OCI-LY7 (cell line): ENCODE measurements around the gene ANLN. TPM values are rescaled to one million over a fixed set of nuclear protein-coding genes. Genes with fewer than 3 reads are reported as not detected.

ENCODE experiments used
- BruUV-seq: library from RNA; stranded (reverse); fragments of 400-500 nt; replicated peaks from 2 replicates; lab custom pipeline; 2021; lab: Mats Ljungman, UMichigan
- CTCF ChIA-PET: fragments of 300-600 bp; sonication (Branson Sonifier 250); formaldehyde crosslinking; loops from one replicate; lab custom pipeline; 2022; ENCODE audit warnings: antibody characterized with exemption; ENCODE audit not compliant: unreplicated experiment; lab: Charles Lee
- POLR2A ChIA-PET: fragments of 300-600 bp; sonication (Branson Sonifier 250); formaldehyde crosslinking; loops from one replicate; lab custom pipeline; 2022; ENCODE audit warnings: antibody characterized with exemption; lab: Charles Lee
- DNase-seq: peaks from one replicate; pipeline ENCODE4 v3.0.0-alpha.2; 2015; ENCODE audit warnings: low spot score
- H2AFZ ChIP-seq: fragments of 200-600 bp; sonication (generic), shearing (Covaris generic); 2 replicates; pipeline ENCODE4 v1.6.1; 2014; ENCODE audit warnings: mild to moderate bottlenecking, antibody characterized with exemption, low read length, moderate library complexity
- H3K27ac ChIP-seq: fragments of 200-600 bp; sonication (generic); 2 replicates; pipeline ENCODE4 v1.5.1; 2014; ENCODE audit warnings: mixed run types, low read depth, mild to moderate bottlenecking, moderate library complexity, low read length, inconsistent platforms; ENCODE audit not compliant: poor library complexity, severe bottlenecking
- H3K36me3 ChIP-seq: fragments of 200-600 bp; sonication (generic); 2 replicates; pipeline ENCODE4 v1.6.1; 2014; ENCODE audit warnings: mild to moderate bottlenecking, antibody characterized with exemption, low read length, moderate library complexity, mixed read lengths; ENCODE audit not compliant: insufficient read depth
- H3K4me1 ChIP-seq: fragments of 200-600 bp; sonication (generic); 2 replicates; pipeline ENCODE4 v1.5.1; 2014; ENCODE audit warnings: mild to moderate bottlenecking, low read length; ENCODE audit not compliant: insufficient read depth, poor library complexity, severe bottlenecking
- H3K4me2 ChIP-seq: fragments of 200-600 bp; sonication (generic); 2 replicates; pipeline ENCODE4 v1.6.1; 2014; ENCODE audit warnings: mild to moderate bottlenecking, low read length
- H3K4me3 ChIP-seq: fragments of 200-600 bp; sonication (generic); 2 replicates; pipeline ENCODE4 v1.5.1; 2014; ENCODE audit warnings: mild to moderate bottlenecking, low read depth, low read length; ENCODE audit not compliant: poor library complexity, severe bottlenecking
- H3K79me2 ChIP-seq: fragments of 200-600 bp; sonication (generic); 2 replicates; pipeline ENCODE4 v1.6.1; 2016; ENCODE audit warnings: low read depth, mild to moderate bottlenecking, low read length, moderate library complexity, mixed read lengths; ENCODE audit not compliant: insufficient read depth
- H3K9me2 ChIP-seq: fragments of 200-600 bp; sonication (generic); 2 replicates; pipeline ENCODE4 v1.6.1; 2016; ENCODE audit warnings: mild to moderate bottlenecking, low read length, mixed read lengths; ENCODE audit not compliant: insufficient read depth
- H3K9me3 ChIP-seq: fragments of 200-600 bp; sonication (generic); 2 replicates; pipeline ENCODE4 v1.6.1; 2014; ENCODE audit warnings: mild to moderate bottlenecking, mixed run types, low read length, mixed read lengths
- H4K20me1 ChIP-seq: fragments of 200-600 bp; sonication (generic); 2 replicates; pipeline ENCODE4 v1.6.1; 2014; ENCODE audit warnings: mild to moderate bottlenecking, antibody characterized with exemption, low read length, moderate library complexity, mixed read lengths; ENCODE audit not compliant: insufficient read depth
- CTCF ChIP-seq: fragments of 200-600 bp; sonication (generic); conservative IDR thresholded peaks from 2 replicates; pipeline ENCODE4 v1.5.1; 2014; ENCODE audit warnings: mild to moderate bottlenecking, antibody characterized with exemption, low read length, moderate library complexity, mixed read lengths
- EZH2phosphoT487 ChIP-seq: fragments of 200-600 bp; sonication (generic); IDR thresholded peaks from 2 replicates; pipeline ENCODE4 v1.6.1; 2018; ENCODE audit warnings: low read depth, borderline replicate concordance, mild to moderate bottlenecking, mixed run types, antibody characterized with exemption, low read length, moderate library complexity, mixed read lengths
- intact Hi-C: fragments of 100-400 bp; cut with micrococcal nuclease; formaldehyde crosslinking; loops from one replicate; pipeline ENCODE4 v1.10.0; 2022; ENCODE audit not compliant: unreplicated experiment
- total RNA-seq, 2 experiments: library from RNA; depleted of rRNA in 1 of 2; stranded (reverse); fragments of >200 nt in 1 of 2; shearing (Covaris generic) in 1 of 2; gene quantifications; 2 replicates each; pipeline ENCODE4 v1.2.3, GENCODE V29; 2014 to 2022

ANLN gene
- total RNA-seq, 2 experiments from 2014 or later: 56.5 to 71.0 TPM

DNA sequence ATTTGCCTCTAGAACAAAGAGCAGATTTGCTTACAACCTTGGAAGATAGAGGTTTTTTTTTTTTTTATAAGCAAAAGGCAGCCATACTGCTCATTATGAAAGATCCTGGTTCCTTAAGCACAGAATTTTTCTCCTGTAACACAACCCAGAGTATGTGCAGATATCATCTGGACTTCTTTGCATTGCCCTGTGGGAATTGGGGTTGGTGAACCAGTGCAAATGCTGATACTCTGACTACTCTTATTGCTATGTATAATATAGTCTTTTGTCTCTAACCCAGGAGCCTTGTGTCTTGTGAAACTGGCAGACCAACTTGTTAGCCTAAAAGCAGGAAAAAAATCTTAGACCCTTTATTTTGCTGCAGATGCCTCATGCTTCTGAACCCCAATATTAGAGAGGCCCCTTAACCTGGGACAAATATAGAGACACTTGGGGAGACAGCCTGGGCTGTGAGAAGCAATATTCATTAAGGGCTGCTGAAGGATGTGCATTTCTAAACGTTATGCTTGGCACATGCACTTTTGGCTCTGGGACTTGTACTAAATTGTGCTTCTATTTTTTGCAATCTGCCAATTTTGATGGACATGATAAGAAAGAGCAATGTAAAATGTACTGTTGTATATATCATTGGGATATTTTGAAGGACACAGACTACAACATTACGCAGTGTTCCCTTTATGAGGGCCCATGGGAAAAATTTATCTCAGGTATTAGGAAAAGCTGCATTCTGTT is 78.9 kb downstream of the ANLN start:
- no peaks in the 10 kb centered on the region for H3K79me2 ChIP-seq
- no peak overlapping the region for H2AFZ ChIP-seq
- H3K4me3 ChIP-seq: no peak overlapping the region
- intact Hi-C loops: no loop called here
- no peak overlapping the region for H3K27ac ChIP-seq
- no peaks in the 10 kb centered on the region for H3K9me2 ChIP-seq
- no peak for TF ChIP-seq EZH2phosphoT487
- TF ChIP-seq CTCF: no peak
- H3K4me2 ChIP-seq: no peak overlapping the region
- no peaks in the 10 kb centered on the region for H3K36me3 ChIP-seq
- DNase-seq: no peak
- no peaks in the 10 kb centered on the region for H3K4me1 ChIP-seq
- BruUV-seq: no TSS peak
- CTCF ChIA-PET: no interaction called here
- H4K20me1 ChIP-seq: no peaks in the 10 kb centered on the region
- no peaks in the 10 kb centered on the region for H3K9me3 ChIP-seq
- POLR2A ChIA-PET: interaction anchor here (0.7 kb wide), 1 partner anchor 802 kb away, joined by 4 read pairs; no protein-coding TSS in a partner anchor

DNA sequence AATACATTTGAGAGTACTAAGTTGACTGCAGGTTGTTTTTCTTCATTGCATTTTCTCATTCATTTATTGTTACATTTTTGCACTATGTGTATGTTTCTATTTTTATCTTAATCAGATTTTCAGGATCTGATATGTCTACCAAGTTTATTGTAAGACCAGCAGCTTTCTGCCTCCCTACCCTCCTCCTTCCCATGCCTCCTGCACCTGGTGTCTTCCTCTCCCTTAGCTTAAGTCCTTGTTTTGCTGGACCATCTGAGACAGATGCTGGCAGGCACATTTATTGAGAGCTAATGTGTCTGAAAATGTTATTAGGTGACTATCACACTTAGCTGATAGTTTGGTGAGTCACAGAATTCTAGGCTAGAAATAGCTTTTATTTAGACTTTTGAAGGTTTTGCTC is 79.6 kb downstream of the ANLN start:
- ChIA-PET CTCF (no interaction called here), POLR2A (interaction anchor here (0.7 kb wide), 1 partner anchor 802 kb away, joined by 4 read pairs; no protein-coding TSS in a partner anchor)
- no peak overlapping the region for H3K4me2 ChIP-seq
- no peak overlapping the region for H2AFZ ChIP-seq
- DNase-seq: no peak
- intact Hi-C loops: no loop called here
- no peaks in the 10 kb centered on the region for H3K9me3 ChIP-seq
- no peaks in the 10 kb centered on the region for H3K4me1 ChIP-seq
- no peak overlapping the region for H3K4me3 ChIP-seq
- no peaks in the 10 kb centered on the region for H3K9me2 ChIP-seq
- H3K36me3 ChIP-seq: no peaks in the 10 kb centered on the region
- no peak overlapping the region for H3K27ac ChIP-seq
- BruUV-seq: no TSS peak
- no peak for TF ChIP-seq CTCF
- TF ChIP-seq EZH2phosphoT487: no peak
- no peaks in the 10 kb centered on the region for H4K20me1 ChIP-seq
- H3K79me2 ChIP-seq: no peaks in the 10 kb centered on the region

GRCh38 chr7:36472141-36472729 is 82.6 kb downstream of the ANLN start:
- ChIA-PET CTCF (no interaction called here), POLR2A (no interaction called here)
- H3K4me2 ChIP-seq: no peak overlapping the region
- H4K20me1 ChIP-seq: no peaks in the 10 kb centered on the region
- no peaks in the 10 kb centered on the region for H3K9me2 ChIP-seq
- TF ChIP-seq CTCF: no peak
- no peaks in the 10 kb centered on the region for H3K9me3 ChIP-seq
- H3K4me1 ChIP-seq: no peaks in the 10 kb centered on the region
- no peak overlapping the region for H2AFZ ChIP-seq
- intact Hi-C loops: no loop called here
- H3K27ac ChIP-seq: no peak overlapping the region
- no TSS peak for BruUV-seq
- DNase-seq: no peak
- no peak overlapping the region for H3K4me3 ChIP-seq
- H3K36me3 ChIP-seq: no peaks in the 10 kb centered on the region
- H3K79me2 ChIP-seq: no peaks in the 10 kb centered on the region
